ENCODE results near the gene ACP1. TPM values are rescaled to one million over a fixed set of nuclear protein-coding genes. Genes with fewer than 3 reads are reported as not detected.

Gene ACP1
- total RNA-seq, 1 donor, result 71.7 TPM

GRCh38 chr2:260507-261161, 4.1 kb upstream of the ACP1 start:
- DNase-seq (ENCODE audit: low read depth), result peak; percentile 78
- no peak overlapping the region for H3K4me3 ChIP-seq (ENCODE audit: low read depth, low read length)
- no peak for TF ChIP-seq CTCF (IDR thresholded peaks at IDR 0.05; ENCODE audit: insufficient read depth, low read depth, low read length)

- no peak overlapping the region for H3K4me3 ChIP-seq (ENCODE audit: low read depth, low read length)
- TF ChIP-seq CTCF (IDR thresholded peaks at IDR 0.05; ENCODE audit: insufficient read depth, low read depth, low read length), result no peak
- DNase-seq (ENCODE audit: low read depth), result no peak
Observed at GRCh38 chr2:262117-262516, 2.6 kb upstream of the ACP1 start.

- no peak for DNase-seq (ENCODE audit: low read depth)
- TF ChIP-seq CTCF (IDR thresholded peaks at IDR 0.05; ENCODE audit: insufficient read depth, low read depth, low read length), result no peak
- peak overlapping the region; percentile 79 for H3K4me3 ChIP-seq (ENCODE audit: low read depth, low read length)
Observed at GRCh38 chr2:263022-263738, 1.6 kb upstream of the ACP1 start.

GRCh38 chr2:263774-264492, 814 bp upstream of the ACP1 start, which contains the start of gene SH3YL1:
Gene SH3YL1 (minus strand): TSS chr2:264032. CDS start chr2:263984, 48 bp downstream.
- H3K4me3 ChIP-seq (ENCODE audit: low read depth, low read length), result peak within 1 kb of the TSS; percentile 79
- peak; percentile 41 for DNase-seq (ENCODE audit: low read depth)
- TF ChIP-seq CTCF (IDR thresholded peaks at IDR 0.05; ENCODE audit: insufficient read depth, low read depth, low read length), result no peak

DNA sequence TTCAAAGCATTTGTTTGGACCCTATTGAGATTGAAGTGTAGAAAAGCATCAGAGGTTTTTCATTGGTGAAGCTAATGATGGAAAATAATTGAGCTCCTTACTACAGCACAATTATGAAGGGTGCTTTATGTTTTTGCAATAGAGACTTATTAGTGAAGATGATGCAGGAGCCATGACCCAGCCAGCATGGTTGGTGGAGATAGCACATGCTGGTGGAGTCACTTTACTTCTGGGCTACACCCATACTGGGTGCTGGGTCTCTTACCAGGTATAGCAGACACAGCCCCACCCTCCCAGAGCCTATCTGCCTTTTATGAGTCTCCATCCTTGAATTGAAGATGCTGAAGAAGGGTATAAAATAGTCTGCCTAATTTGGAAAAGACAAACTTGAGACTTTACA, 3.6 kb downstream of the ACP1 start:
- no peak for DNase-seq (ENCODE audit: low read depth)
- H3K4me3 ChIP-seq (ENCODE audit: low read depth, low read length), result no peak overlapping the region
- TF ChIP-seq CTCF (IDR thresholded peaks at IDR 0.05; ENCODE audit: insufficient read depth, low read depth, low read length), result no peak

GRCh38 chr2:269356-270030, 4.7 kb downstream of the ACP1 start:
- DNase-seq (ENCODE audit: low read depth), result no peak
- no peak overlapping the region for H3K4me3 ChIP-seq (ENCODE audit: low read depth, low read length)
- no peak for TF ChIP-seq CTCF (IDR thresholded peaks at IDR 0.05; ENCODE audit: insufficient read depth, low read depth, low read length)

Data from fibroblast of villous mesenchyme (primary cell).